GM12865 (cell line): ENCODE data around the gene NTMT1.

ENCODE experiments used
- DNase-seq: peaks from one replicate; pipeline ENCODE4 v3.0.0; 2010; ENCODE audit warnings: low read depth
- H3K4me3 ChIP-seq: 2 replicates; pipeline ENCODE4 v1.5.1; 2011; ENCODE audit warnings: mild to moderate bottlenecking, low read depth, low read length, control low read depth
- CTCF ChIP-seq: IDR thresholded peaks from 2 replicates; pipeline ENCODE4 v1.5.1; 2011; ENCODE audit warnings: low read length, control low read depth, low read depth, inconsistent platforms; ENCODE audit not compliant: insufficient read depth; ENCODE audit errors: missing control alignments

The NTMT1 gene

DNA sequence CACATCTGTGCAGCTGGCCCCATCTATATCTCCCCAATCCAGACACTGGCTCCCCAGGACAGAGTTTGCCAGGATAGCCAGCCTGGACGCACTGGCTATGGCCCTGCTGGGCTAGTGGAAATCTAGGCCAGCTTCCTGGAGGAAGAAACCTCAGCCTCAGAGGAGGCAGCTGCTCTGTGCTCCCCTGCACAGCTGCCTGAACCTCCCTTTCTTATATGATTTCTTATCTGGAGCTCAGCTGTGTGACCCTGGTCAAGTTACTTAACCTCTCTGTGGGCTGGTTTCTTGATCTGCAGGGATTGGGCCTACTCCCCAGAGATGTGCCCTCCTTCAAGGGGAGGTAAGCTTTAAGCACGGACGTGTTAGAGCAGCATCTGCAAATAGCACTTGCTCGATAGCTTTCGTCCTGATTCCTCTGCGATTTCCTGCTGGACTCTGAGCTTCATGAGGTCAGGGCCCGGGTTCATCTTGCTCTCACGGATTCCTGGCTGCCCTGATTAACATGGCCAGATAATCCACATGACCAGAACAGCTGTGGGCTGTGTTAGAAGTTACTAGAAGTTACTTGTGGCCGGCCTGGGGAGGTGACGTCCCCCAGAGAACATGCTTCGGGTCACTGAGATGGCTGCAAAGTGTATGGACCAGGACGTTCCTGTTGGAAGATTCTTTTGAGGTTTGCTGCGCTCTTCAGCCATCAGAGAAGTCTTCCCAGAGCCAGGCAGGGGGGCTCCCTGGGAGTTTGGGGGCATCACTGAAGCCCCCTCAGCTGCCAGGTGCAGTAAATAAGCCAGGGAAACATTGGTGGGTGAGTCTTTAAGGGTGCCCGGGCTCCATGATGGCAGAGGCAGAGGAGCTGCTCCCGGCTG lies 19.6 kb upstream of the NTMT1 start:
- no peak for DNase-seq
- no peak overlapping the region for H3K4me3 ChIP-seq
- TF ChIP-seq CTCF: no peak

- H3K4me3 ChIP-seq: no peak overlapping the region
- no peak for TF ChIP-seq CTCF
- no peak for DNase-seq
Observed at GRCh38 chr9:129607027-129607387, 19.0 kb upstream of the NTMT1 start.

GRCh38 chr9:129608561-129609481 lies 17.1 kb upstream of the NTMT1 start:
- TF ChIP-seq CTCF: no peak
- no peak overlapping the region for H3K4me3 ChIP-seq
- no peak for DNase-seq

DNA sequence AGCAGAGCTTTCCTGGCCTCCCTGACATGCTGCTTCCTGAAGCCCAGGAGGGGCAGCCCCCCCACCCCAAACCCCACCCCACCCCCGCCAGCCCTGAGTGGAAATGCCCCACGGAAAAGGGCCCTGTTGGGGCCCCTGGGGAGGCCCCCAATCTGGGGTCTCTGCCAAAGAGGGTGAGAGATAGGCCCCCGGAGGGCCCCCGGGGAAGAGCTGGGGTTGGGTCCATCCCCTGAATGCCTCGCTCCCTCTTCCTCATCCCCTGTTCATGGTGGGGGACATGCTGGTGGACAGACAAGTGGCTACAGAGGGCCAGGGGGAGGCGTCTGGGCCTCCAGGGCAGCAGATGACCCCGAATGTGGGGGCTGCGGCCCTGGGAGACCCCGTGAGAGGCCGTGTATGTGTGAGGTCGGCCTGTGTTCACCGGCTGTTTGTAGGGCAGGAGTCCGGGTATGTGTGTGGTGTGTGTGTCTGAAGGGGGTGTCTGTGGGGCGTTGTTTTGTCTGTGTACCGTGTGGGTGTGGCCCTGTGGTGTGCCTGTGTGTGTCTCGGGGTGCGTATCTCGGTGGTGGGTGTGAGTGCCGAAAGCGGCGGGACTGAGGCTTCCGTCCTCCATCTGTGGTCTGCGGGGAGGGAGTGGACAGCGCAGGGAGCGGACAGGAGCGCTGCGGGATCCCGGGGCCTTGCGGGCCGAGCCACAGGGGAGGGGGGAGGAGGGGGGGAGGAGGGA lies 16.3 kb upstream of the NTMT1 start:
- no peak overlapping the region for H3K4me3 ChIP-seq
- DNase-seq: peak; percentile 52
- TF ChIP-seq CTCF: no peak

DNA sequence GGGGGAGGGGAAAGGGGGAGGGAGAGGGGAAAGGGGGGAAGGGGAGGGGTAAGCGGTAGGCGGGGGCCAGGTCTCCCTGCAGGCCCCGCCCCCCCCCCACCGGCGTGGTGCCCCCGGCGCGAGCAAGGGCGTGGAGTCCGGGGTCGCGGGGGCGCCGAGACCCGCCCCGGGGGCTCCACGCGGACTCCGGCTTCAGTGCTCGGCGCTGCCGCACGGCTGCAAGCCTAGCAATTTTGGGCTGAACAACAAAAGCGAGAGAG lies 15.8 kb upstream of the NTMT1 start:
- H3K4me3 ChIP-seq: peak overlapping the region; percentile 56
- no peak for DNase-seq
- no peak for TF ChIP-seq CTCF

DNA sequence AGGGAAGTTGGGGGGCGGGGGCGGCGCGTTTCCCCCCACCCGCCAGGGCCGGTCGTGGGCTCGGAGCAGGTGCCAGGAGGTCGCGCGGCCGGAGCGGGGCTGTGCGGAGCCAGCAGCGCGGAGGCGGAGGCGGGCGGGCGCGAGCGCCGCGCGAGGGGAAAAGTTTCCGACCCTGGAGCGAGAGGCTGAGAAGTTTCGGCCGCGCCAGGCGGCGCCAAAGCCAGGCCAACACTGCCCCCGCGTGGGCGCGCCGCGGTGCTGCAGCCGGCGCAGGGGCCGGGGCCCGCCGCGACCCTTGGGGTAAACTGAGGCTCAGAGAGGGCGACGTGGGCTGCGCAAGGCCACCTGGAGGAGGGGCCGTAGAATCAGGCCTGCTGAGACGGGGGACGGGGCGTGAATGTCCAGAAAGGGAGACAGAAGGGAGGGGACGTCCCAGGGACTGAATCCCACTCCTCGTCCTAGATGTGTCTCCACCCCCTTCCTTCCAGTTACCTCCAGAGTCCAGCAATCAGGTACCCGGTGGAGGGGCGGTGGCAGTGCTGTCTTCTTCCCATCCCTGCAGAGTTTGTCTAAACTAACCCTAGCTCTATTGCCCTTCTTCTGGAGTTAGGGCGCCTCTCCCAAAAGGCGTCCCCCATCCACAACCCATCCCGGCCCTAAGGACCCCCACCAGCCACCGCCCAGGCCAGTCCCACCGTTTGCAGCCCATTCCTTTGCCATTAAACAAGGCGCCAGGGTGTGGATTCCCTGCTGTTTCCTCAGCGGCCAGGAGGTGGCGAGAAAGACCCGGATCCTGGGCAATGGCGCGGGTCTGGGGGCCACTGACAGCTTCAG lies 15.3 kb upstream of the NTMT1 start:
- peak overlapping the region; percentile 56 for H3K4me3 ChIP-seq
- peak; percentile 86 for TF ChIP-seq CTCF
- DNase-seq: peak; percentile 69
